GM12872 (cell line): ENCODE measurements around the gene XPNPEP1.

Experiments used
- TF ChIP-seq, protein P1 (sequence below): IDR thresholded peaks from 3 replicates; pipeline ENCODE4 v1.5.1; 2011; ENCODE audit warnings: low read depth, mild to moderate bottlenecking, low read length, moderate library complexity; ENCODE audit not compliant: insufficient read depth

XPNPEP1 gene

DNA sequence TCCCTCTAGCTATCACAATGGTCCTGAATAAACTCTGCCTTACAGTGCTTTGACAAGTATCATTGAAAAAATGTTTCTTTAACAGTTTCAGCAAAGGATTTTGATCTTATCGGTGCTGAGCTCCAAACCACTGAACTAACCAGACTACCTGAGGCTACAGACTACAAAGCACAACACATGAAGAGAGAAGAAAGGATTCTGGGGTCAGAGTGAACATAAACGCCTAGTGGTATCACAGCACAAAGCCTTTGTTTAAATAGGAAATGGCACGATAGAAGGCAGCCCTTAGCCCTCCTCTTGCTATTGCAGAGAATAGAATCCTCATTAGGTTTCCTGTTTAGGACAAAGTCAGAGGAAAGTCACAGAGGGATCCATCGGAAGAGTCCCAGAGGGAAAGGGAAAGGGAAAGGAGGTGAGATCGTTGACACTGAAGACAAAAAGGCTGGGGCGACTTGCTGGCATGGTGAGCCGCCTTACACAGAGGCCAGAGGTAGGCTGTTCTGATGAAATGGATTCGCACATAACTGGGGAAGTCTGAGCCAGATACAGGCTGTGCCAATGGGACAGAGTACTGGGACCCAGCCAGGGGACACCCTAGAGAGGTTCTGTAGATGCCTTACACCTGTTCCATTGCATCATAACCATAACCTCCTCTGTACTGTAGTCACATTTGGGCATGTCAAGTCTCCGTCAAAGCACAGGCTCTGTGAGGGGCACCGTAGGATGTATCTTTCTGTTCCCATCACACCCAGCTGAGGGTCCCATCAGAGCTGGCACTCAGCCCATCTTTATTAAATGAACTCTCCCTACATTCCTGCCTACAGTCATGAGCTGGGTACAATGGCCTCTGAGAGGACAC, 71.5 kb downstream of the XPNPEP1 start:
- TF ChIP-seq, protein P1, sequence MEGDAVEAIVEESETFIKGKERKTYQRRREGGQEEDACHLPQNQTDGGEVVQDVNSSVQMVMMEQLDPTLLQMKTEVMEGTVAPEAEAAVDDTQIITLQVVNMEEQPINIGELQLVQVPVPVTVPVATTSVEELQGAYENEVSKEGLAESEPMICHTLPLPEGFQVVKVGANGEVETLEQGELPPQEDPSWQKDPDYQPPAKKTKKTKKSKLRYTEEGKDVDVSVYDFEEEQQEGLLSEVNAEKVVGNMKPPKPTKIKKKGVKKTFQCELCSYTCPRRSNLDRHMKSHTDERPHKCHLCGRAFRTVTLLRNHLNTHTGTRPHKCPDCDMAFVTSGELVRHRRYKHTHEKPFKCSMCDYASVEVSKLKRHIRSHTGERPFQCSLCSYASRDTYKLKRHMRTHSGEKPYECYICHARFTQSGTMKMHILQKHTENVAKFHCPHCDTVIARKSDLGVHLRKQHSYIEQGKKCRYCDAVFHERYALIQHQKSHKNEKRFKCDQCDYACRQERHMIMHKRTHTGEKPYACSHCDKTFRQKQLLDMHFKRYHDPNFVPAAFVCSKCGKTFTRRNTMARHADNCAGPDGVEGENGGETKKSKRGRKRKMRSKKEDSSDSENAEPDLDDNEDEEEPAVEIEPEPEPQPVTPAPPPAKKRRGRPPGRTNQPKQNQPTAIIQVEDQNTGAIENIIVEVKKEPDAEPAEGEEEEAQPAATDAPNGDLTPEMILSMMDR: no peak

DNA sequence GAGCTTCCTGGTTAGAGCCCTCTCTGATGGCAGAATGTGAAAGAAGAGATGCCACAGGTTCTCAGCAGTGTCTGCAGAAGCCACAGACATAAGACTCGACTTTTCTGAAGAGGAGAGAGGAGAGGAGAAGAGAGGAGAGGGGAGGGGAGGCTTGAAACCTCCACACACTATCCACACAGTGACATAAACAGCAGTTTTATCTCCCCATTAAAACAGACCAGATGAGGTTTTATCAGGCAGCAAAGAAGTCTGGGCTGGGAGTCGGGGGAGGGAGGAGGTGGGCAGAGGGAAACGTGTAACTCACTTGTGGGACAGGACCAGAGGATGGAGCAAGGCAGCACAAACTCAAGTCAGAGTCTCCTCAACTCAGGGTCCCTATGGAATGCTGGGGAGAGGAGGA, 76.5 kb downstream of the XPNPEP1 start:
- TF ChIP-seq, protein P1: no peak

DNA sequence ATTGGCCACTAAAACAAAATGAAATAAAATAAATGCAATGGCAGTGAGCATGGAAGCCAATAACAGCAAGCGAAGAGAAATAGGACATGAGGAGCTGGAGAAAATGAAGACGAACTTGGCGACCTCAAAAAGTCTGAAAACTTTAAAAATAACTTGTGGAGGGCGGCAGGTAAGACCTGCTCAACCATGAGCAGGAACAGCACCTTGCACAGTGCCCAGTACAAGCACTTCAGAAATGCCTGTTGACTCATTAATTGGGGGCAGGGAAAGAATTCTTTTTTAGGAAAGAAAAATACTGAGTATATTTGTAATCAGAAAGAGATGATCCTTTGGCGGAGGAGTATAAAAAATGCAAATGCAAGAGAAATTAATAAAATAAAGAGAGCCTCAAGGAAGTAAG, 78.0 kb downstream of the XPNPEP1 start:
- TF ChIP-seq, protein P1: no peak

DNA sequence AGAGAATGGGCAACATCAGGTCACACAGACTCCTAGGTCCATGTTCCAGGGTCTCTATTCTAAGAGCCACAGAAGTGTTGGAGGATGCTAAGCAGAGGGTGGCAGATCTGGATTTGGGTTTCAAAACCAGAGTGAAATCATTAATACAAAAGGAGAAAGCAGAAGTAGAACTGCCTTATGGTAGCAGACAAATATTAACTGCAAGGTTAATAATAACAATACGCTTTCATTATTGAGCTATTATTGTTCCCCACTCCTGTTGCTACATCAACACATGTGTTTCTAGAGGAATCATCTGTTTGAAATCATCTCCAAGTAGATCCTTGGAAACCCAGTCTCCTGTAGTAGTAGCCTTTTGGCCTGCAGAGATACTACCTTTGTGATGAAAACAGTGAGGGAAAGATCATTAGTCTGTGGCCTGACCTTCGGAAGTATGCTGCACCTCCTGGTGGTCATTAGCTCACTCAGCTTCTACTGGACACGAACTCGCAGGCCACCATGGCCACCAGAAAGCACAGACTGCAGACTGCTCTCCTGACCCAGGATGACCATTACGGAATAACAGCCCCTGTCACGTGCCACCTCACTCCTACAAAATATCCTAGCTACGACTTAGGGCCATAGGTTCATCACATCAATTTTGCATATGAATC, 84.6 kb downstream of the XPNPEP1 start:
- TF ChIP-seq, protein P1: no peak

DNA sequence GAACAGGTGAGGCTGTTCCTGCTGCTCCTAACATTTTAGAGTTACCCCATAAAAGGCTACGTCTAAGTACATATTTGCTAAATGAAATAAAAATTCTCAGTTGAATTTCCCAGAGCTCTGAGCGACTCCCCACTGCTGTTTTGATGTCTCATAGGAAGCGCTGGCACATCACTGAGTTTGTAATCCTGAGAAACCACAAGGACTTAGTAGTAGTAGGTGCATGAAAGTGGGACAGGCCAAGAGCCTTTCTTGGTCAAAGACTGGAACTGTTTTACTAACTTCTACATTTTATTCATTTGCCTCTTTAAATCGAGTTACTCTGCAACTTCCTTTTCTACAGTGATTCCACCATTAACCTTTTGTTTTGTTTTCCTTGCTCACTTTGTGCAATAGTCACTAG, 85.9 kb downstream of the XPNPEP1 start:
- TF ChIP-seq, protein P1: no peak

DNA sequence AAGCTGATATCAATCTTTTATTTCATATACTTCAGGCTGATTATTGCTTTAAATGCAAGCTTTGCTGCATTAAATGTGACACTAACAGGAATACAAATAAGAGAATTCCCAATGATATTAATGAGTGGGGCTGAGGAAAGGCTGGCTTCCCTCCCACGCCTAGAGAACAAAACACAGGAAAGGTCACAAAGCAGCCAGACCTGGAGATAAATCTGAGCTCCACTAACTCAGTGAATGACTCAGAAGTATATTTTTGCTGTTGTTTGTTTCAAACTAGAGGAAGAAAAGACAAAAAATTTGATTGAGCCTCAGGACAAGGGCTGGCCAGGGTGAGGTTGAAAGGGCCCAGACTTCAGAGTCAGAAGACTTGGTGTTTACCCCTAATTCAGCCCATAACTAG, 88.1 kb downstream of the XPNPEP1 start:
- TF ChIP-seq, protein P1: no peak

DNA sequence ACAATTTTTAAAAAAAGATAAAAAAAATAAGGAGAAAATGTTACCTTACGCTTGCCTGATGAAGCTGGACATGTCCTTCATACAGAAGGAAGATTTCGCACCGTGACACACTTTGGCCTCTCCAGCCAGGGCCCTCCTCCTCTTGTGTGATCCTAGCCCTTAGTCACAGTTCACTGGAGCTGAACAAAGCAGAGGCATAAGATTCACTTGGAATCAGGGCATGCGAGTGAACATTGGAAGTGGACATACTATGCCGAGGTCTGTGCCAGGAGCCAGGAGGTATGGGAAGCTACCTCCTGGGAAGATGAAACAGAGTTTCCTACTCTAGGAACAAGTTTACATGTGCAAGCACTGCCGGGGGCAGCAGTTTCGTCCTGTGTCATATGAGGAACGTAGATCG, 91.5 kb downstream of the XPNPEP1 start:
- TF ChIP-seq, protein P1: no peak
